Bronchial epithelial cell (primary cell): Measurements from ENCODE around the gene MLF1. TPM values are rescaled to one million over a fixed set of nuclear protein-coding genes. Genes with fewer than 3 reads are reported as not detected.
A peak's percentile ranks its signal among the peaks of the same experiment; 100 is the strongest.

ENCODE experiments used
- DNase-seq: peaks from one replicate; pipeline ENCODE4 v3.0.0-alpha.2; 2010; ENCODE audit warnings: low read depth
- FAIRE-seq: peaks from 2 replicates; lab custom pipeline; 2011; peaks lifted over from hg19 to GRCh38; lab: Jason Lieb, UNC
- H3K27me3 ChIP-seq: 2 replicates; pipeline ENCODE4 v1.5.1; 2011; ENCODE audit warnings: low read length; ENCODE audit not compliant: control insufficient read depth, insufficient read depth
- H3K36me3 ChIP-seq: 2 replicates; pipeline ENCODE4 v1.5.1; 2011; ENCODE audit warnings: low read length; ENCODE audit not compliant: control insufficient read depth, insufficient read depth
- H3K4me3 ChIP-seq: 2 replicates; pipeline ENCODE4 v1.5.1; 2011; ENCODE audit warnings: mild to moderate bottlenecking, low read depth, low read length, control low read depth
- CTCF ChIP-seq: IDR thresholded peaks from 2 replicates; pipeline ENCODE4 v1.5.1; 2011; ENCODE audit warnings: mild to moderate bottlenecking, moderate library complexity, low read length, control low read depth, inconsistent platforms; ENCODE audit not compliant: insufficient read depth, severe bottlenecking
- total RNA-seq: library from RNA; depleted of rRNA; stranded (reverse); fragments of >200 nt; gene quantifications from 2 replicates; pipeline ENCODE4 v1.2.1, GENCODE V29; 2014

Gene MLF1
- total RNA-seq, 1 donor from 2014 or later, result 5.5 TPM

- DNase-seq (no peak), FAIRE-seq (no peak)
- H3K36me3 ChIP-seq, result no peaks in the 10 kb centered on the region
- no peak for TF ChIP-seq CTCF
- H3K27me3 ChIP-seq, result no peaks in the 10 kb centered on the region
- H3K4me3 ChIP-seq, result no peak overlapping the region
Measured at GRCh38 chr3:158559504-158559903, 11.5 kb upstream of the MLF1 start.

- no peak for DNase-seq
- no peaks in the 10 kb centered on the region for H3K36me3 ChIP-seq
- no peak for TF ChIP-seq CTCF
- FAIRE-seq, result no peak
- no peaks in the 10 kb centered on the region for H3K27me3 ChIP-seq
- no peak overlapping the region for H3K4me3 ChIP-seq
Measured at GRCh38 chr3:158560979-158561378, 10.0 kb upstream of the MLF1 start.

- Histone ChIP-seq H3K4me3 (no peak overlapping the region), H3K27me3 (no peaks in the 10 kb centered on the region), H3K36me3 (no peaks in the 10 kb centered on the region)
- FAIRE-seq (no peak), DNase-seq (no peak)
- TF ChIP-seq CTCF, result no peak
Measured at GRCh38 chr3:158562674-158563073, 8.3 kb upstream of the MLF1 start.

GRCh38 chr3:158563076-158563475 lies 7.9 kb upstream of the MLF1 start:
- Histone ChIP-seq H3K4me3 (no peak overlapping the region), H3K36me3 (no peaks in the 10 kb centered on the region), H3K27me3 (no peaks in the 10 kb centered on the region)
- no peak for FAIRE-seq
- DNase-seq, result no peak
- TF ChIP-seq CTCF, result no peak

- no peak for TF ChIP-seq CTCF
- no peaks in the 10 kb centered on the region for H3K27me3 ChIP-seq
- H3K36me3 ChIP-seq, result no peaks in the 10 kb centered on the region
- no peak overlapping the region for H3K4me3 ChIP-seq
- FAIRE-seq (no peak), DNase-seq (no peak)
Measured at GRCh38 chr3:158565076-158565475, 5.9 kb upstream of the MLF1 start.

GRCh38 chr3:158568784-158569183 lies 2.2 kb upstream of the MLF1 start:
- no peak for FAIRE-seq
- DNase-seq, result peak; percentile 26
- H3K4me3 ChIP-seq, result no peak overlapping the region

More at GRCh38 chr3:158568784-158569183, 2.2 kb upstream of the MLF1 start:
- TF ChIP-seq CTCF, result no peak
- Histone ChIP-seq H3K27me3 (no peaks in the 10 kb centered on the region), H3K36me3 (no peaks in the 10 kb centered on the region)
